H1 (cell line): ENCODE data around the gene ALOX15. TPM values are rescaled to one million over a fixed set of nuclear protein-coding genes. Genes with fewer than 3 reads are reported as not detected.

Source experiments
- CTCF ChIA-PET: fragments of 300-600 bp; sonication (Branson Sonifier 250); formaldehyde crosslinking; loops from one replicate; lab custom pipeline; 2021; ENCODE audit not compliant: partially characterized antibody; lab: Charles Lee
- POLR2A ChIA-PET: fragments of 300-600 bp; sonication (Branson Sonifier 250); formaldehyde crosslinking; loops from one replicate; lab custom pipeline; 2021; ENCODE audit warnings: inconsistent platforms; ENCODE audit not compliant: partially characterized antibody; lab: Charles Lee
- DNase-seq, 2 experiments: peaks; one replicate each; pipeline versions ENCODE4 v3.0.0 to v3.0.0-alpha.2; 2010 to 2022; ENCODE audit warnings: low spot score in 2 of 2, low read depth in 1 of 2, mixed read lengths in 1 of 2
- FAIRE-seq: peaks from 2 replicates; lab custom pipeline; 2011; peaks lifted over from hg19 to GRCh38; lab: Jason Lieb, UNC
- H2AFZ ChIP-seq: 2 replicates; pipeline ENCODE4 v1.8.1; 2012; ENCODE audit warnings: low read length, inconsistent platforms
- H2AK5ac ChIP-seq: 2 replicates; pipeline ENCODE4 v1.6.1; 2013; ENCODE audit warnings: low read depth, low read length
- H2BK120ac ChIP-seq: replicated peaks from 2 replicates; pipeline ENCODE3; 2013; ENCODE audit warnings: low read depth, low read length, inconsistent platforms
- H2BK12ac ChIP-seq: 2 replicates; pipeline ENCODE4 v1.6.1; 2013; ENCODE audit warnings: low read depth, low read length
- H2BK15ac ChIP-seq: 2 replicates; pipeline ENCODE4 v1.6.1; 2013; ENCODE audit warnings: low read length
- H2BK20ac ChIP-seq: 2 replicates; pipeline ENCODE4 v1.6.1; 2013; ENCODE audit warnings: low read length
- H2BK5ac ChIP-seq: 2 replicates; pipeline ENCODE4 v1.6.1; 2013; ENCODE audit warnings: low read depth, low read length
- H3K14ac ChIP-seq: 2 replicates; pipeline ENCODE4 v1.6.1; 2013; ENCODE audit warnings: inconsistent platforms; ENCODE audit not compliant: insufficient read length
- H3K18ac ChIP-seq: 2 replicates; pipeline ENCODE4 v1.6.1; 2013; ENCODE audit warnings: low read length; ENCODE audit errors: extremely low read depth
- H3K23ac ChIP-seq: 2 replicates; pipeline ENCODE4 v1.6.1; 2013; ENCODE audit warnings: inconsistent platforms; ENCODE audit not compliant: insufficient read length
- H3K23me2 ChIP-seq: 2 replicates; pipeline ENCODE4 v1.6.1; 2013; ENCODE audit warnings: low read depth, low read length
- H3K27ac ChIP-seq: 2 replicates; pipeline ENCODE4 v1.6.1; 2011; ENCODE audit warnings: low read depth, low read length, inconsistent platforms
- H3K27me3 ChIP-seq, 4 experiments: replicated peaks in 1 of 4; 1 replicate in 1 of 4; 2 replicates in 3 of 4; pipeline versions ENCODE4 v1.6.1 to v1.8.1; 2011 to 2013; ENCODE audit warnings: low read length in 3 of 4, mild to moderate bottlenecking in 3 of 4, inconsistent platforms in 2 of 4, mixed read lengths in 2 of 4, moderate library complexity in 1 of 4; ENCODE audit not compliant: control insufficient read depth in 3 of 4, insufficient read depth in 3 of 4; ENCODE audit errors: extremely low read depth in 1 of 4
- H3K36me3 ChIP-seq, 4 experiments: 2 replicates each; pipeline versions ENCODE4 v1.6.1 to v1.8.1; 2011 to 2013; ENCODE audit warnings: mild to moderate bottlenecking in 4 of 4, low read length in 3 of 4, moderate library complexity in 2 of 4, control low read depth in 1 of 4, inconsistent platforms in 1 of 4; ENCODE audit not compliant: insufficient read depth in 4 of 4, control insufficient read depth in 2 of 4
- H3K4ac ChIP-seq: replicated peaks from 2 replicates; pipeline ENCODE3; 2013; ENCODE audit warnings: low read length, low read depth, mixed read lengths, inconsistent platforms; ENCODE audit not compliant: insufficient read length
- H3K4me1 ChIP-seq, 4 experiments: replicated peaks in 1 of 4; 1 replicate in 1 of 4; 2 replicates in 3 of 4; pipeline versions ENCODE4 v1.6.1 to v1.8.1; 2011 to 2013; ENCODE audit warnings: low read length in 3 of 4, inconsistent platforms in 2 of 4, mixed read lengths in 1 of 4; ENCODE audit not compliant: insufficient read depth in 4 of 4, control insufficient read depth in 3 of 4
- H3K4me2 ChIP-seq, 2 experiments: 2 replicates each; pipeline versions ENCODE4 v1.6.1 to v1.8.1; 2011 to 2013; ENCODE audit warnings: low read depth in 2 of 2, low read length in 2 of 2, control low read depth in 1 of 2, inconsistent platforms in 1 of 2, mild to moderate bottlenecking in 1 of 2; ENCODE audit not compliant: insufficient read depth in 1 of 2
- H3K4me3 ChIP-seq, 4 experiments: fragments of 200-600, 300-600 bp in 1 of 4; sonication (generic), shearing (Covaris generic), sonication (Bioruptor Twin) in 1 of 4; 2 replicates each; pipeline versions ENCODE4 v1.5.1 to v1.8.1; 2011 to 2016; ENCODE audit warnings: low read length in 4 of 4, low read depth in 3 of 4, control low read depth in 2 of 4, inconsistent platforms in 2 of 4, mild to moderate bottlenecking in 2 of 4, mixed read lengths in 1 of 4, moderate library complexity in 1 of 4; ENCODE audit not compliant: insufficient read depth in 2 of 4; ENCODE audit errors: extremely low read depth in 1 of 4
- H3K56ac ChIP-seq: replicated peaks from 2 replicates; pipeline ENCODE3; 2013; ENCODE audit warnings: low read depth, mild to moderate bottlenecking, mixed read lengths, low read length, inconsistent platforms; ENCODE audit not compliant: insufficient read length
- H3K79me1 ChIP-seq: 2 replicates; pipeline ENCODE4 v1.6.1; 2013; ENCODE audit warnings: low read depth, low read length, control low read depth
- H3K79me2 ChIP-seq, 2 experiments: 2 replicates each; pipeline versions ENCODE4 v1.6.1 to v1.8.1; 2012 to 2013; ENCODE audit warnings: low read length in 2 of 2, mild to moderate bottlenecking in 2 of 2, inconsistent platforms in 1 of 2; ENCODE audit not compliant: insufficient read depth in 2 of 2, control insufficient read depth in 1 of 2
- H3K9ac ChIP-seq, 4 experiments: replicated peaks in 1 of 4; 1 replicate in 1 of 4; 2 replicates in 3 of 4; pipeline versions ENCODE4 v1.6.1 to v1.8.1; 2011 to 2013; ENCODE audit warnings: low read depth in 3 of 4, low read length in 3 of 4, control low read depth in 2 of 4, mild to moderate bottlenecking in 2 of 4, moderate library complexity in 2 of 4, inconsistent platforms in 1 of 4; ENCODE audit errors: extremely low read depth in 1 of 4
- H3K9me3 ChIP-seq, 2 experiments: 2 replicates each; pipeline versions ENCODE4 v1.6.1 to v1.8.1; 2012 to 2013; ENCODE audit warnings: mild to moderate bottlenecking in 2 of 2, moderate library complexity in 2 of 2, control low read depth in 1 of 2, inconsistent platforms in 1 of 2, low read depth in 1 of 2, low read length in 1 of 2, mixed read lengths in 1 of 2; ENCODE audit not compliant: insufficient read depth in 2 of 2
- H4K20me1 ChIP-seq, 2 experiments: replicated peaks in 1 of 2; 2 replicates each; pipeline versions ENCODE3 to v1.8.1; 2011 to 2013; ENCODE audit warnings: inconsistent platforms in 2 of 2, low read length in 2 of 2, mild to moderate bottlenecking in 1 of 2; ENCODE audit not compliant: insufficient read depth in 2 of 2, control insufficient read depth in 1 of 2
- H4K5ac ChIP-seq: 2 replicates; pipeline ENCODE4 v1.6.1; 2013; ENCODE audit warnings: low read length, low read depth, mixed read lengths, inconsistent platforms; ENCODE audit not compliant: insufficient read length
- H4K8ac ChIP-seq: 2 replicates; pipeline ENCODE4 v1.8.0; 2013; ENCODE audit warnings: mild to moderate bottlenecking, moderate library complexity, low read length, inconsistent platforms; ENCODE audit not compliant: insufficient read depth; ENCODE audit errors: extremely low read depth
- H4K91ac ChIP-seq: replicated peaks from 2 replicates; pipeline ENCODE3; 2013; ENCODE audit warnings: low read length, mixed read lengths, inconsistent platforms; ENCODE audit not compliant: insufficient read length
- BACH1 ChIP-seq: IDR thresholded peaks from 2 replicates; pipeline ENCODE4 v1.6.1; 2012; ENCODE audit warnings: low read length, improper control_type of control experiment
- CBX8 ChIP-seq: fragments of 300-800, 300-1000 bp; sonication (generic); IDR thresholded peaks from 2 replicates; pipeline ENCODE4 v1.7.1; 2016; ENCODE audit warnings: low read depth, low read length, borderline replicate concordance
- CREB1 ChIP-seq: IDR thresholded peaks from 2 replicates; pipeline ENCODE4 v1.6.1; 2012; ENCODE audit warnings: inconsistent platforms
- FOSL1 ChIP-seq: IDR thresholded peaks from 2 replicates; pipeline ENCODE4 v1.6.1; 2011; ENCODE audit warnings: mild to moderate bottlenecking, low read depth, low read length, moderate library complexity; ENCODE audit not compliant: insufficient read depth
- KDM4A ChIP-seq: IDR thresholded peaks from one replicate; pipeline ENCODE4 v1.7.1; 2012; ENCODE audit warnings: low read depth, mild to moderate bottlenecking, moderate library complexity, low read length, inconsistent platforms; ENCODE audit not compliant: severe bottlenecking
- KDM5A ChIP-seq: fragments of 200-600 bp; IDR thresholded peaks from 2 replicates; pipeline ENCODE4 v1.7.1; 2012; ENCODE audit warnings: mild to moderate bottlenecking, low read length, inconsistent platforms, mixed read lengths
- NANOG ChIP-seq: IDR thresholded peaks from 2 replicates; pipeline ENCODE4 v1.6.1; 2011; ENCODE audit warnings: low read length, low read depth, mild to moderate bottlenecking, inconsistent platforms; ENCODE audit not compliant: insufficient read depth, poor library complexity, severe bottlenecking
- NRF1 ChIP-seq: IDR thresholded peaks from 2 replicates; pipeline ENCODE4 v1.6.1; 2011; ENCODE audit warnings: mild to moderate bottlenecking, low read depth, low read length, improper control_type of control experiment
- RNF2 ChIP-seq: fragments of 200-900, 300-1000 bp; sonication (generic); IDR thresholded peaks from 2 replicates; pipeline ENCODE4 v1.7.1; 2016; ENCODE audit warnings: borderline replicate concordance, low read depth, mild to moderate bottlenecking, antibody characterized with exemption, low read length; ENCODE audit not compliant: poor library complexity, severe bottlenecking; ENCODE audit errors: missing control alignments
- RXRA ChIP-seq: IDR thresholded peaks from 2 replicates; pipeline ENCODE4 v1.6.1; 2011; ENCODE audit warnings: low read depth, mild to moderate bottlenecking, low read length, moderate library complexity; ENCODE audit not compliant: insufficient read depth
- SIX5 ChIP-seq: IDR thresholded peaks from 2 replicates; pipeline ENCODE4 v1.6.1; 2011; ENCODE audit warnings: mild to moderate bottlenecking, low read depth, low read length
- SP4 ChIP-seq: IDR thresholded peaks from 2 replicates; pipeline ENCODE4 v1.6.1; 2012; ENCODE audit warnings: low read length, inconsistent platforms
- WGBS, 2 experiments: shearing (Covaris generic) in 1 of 2; methylation state at CpG; one replicate each; pipeline versions ENCODE4 v1.1.6 to v1.1.7; 2013 to 2015; ENCODE audit warnings: low lambda C conversion rate in 2 of 2, mixed read lengths in 2 of 2, inconsistent platforms in 1 of 2, low coverage in 1 of 2, missing lambda C conversion rate in 1 of 2; ENCODE audit not compliant: insufficient replicate concordance in 2 of 2, insufficient coverage in 1 of 2, insufficient read length in 1 of 2; ENCODE audit errors: extremely low coverage in 1 of 2, missing lambda C conversion rate in 1 of 2; 5-methylcytosine and 5-hydroxymethylcytosine counted together
- polyA plus RNA-seq, 7 experiments: library from polyadenylated mRNA; depleted of rRNA in 3 of 7; stranded (reverse) in 5 of 7; unstranded in 2 of 7; fragments of >200 nt in 5 of 7; fragments of 200-250 nt in 2 of 7; gene quantifications; 1 replicate in 5 of 7; 2 replicates in 1 of 7; 4 replicates in 1 of 7; pipeline versions ENCODE4 v1.2.1 to v1.2.3, GENCODE V29; 2011 to 2013; ENCODE audit warnings: missing spikeins in 2 of 7, mixed read lengths in 2 of 7
- total RNA-seq: library from RNA; stranded (reverse); fragmentation: NEBNext Ultra II Directional; extraction: Animal tissue kit (Norgen Biotek cat#: 25700); gene quantifications from 2 replicates; pipeline ENCODE4 v1.2.1, GENCODE V29; 2021
- TF ChIP-seq, protein P1 (sequence below): IDR thresholded peaks from 2 replicates; pipeline ENCODE4 v1.6.1; 2011; ENCODE audit warnings: low read length, improper control_type of control experiment

Gene ALOX15
- total and polyA plus RNA-seq, 2 of the 8 experiments (the other 6 are each of a cell fraction or from before 2014, with no cell fraction given) = 1.5 to 1.7 TPM

DNA sequence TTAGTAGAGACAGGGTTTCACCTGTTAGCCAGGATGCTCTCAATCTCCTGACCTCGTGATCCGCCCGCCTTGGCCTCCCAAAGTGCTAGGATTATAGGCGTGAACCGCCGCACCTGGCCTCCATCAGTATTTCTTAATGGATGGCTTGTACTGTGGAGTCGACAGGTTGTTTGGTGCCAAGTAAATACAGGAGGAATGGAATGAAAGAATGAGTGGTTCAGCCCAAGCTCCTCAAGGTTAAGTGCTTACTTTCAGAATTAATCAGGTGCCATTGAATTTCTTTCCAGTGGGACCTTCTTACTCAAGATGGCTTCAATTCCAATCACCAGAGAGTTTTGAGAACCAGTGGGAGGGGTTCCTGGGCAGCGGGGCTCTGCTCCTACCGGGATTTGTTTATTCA is 25.0 kb downstream of the ALOX15 start:
- H2AFZ ChIP-seq = no peak overlapping the region
- no peak overlapping the region for H2BK5ac ChIP-seq
- no peak overlapping the region for H3K27ac ChIP-seq
- H3K18ac ChIP-seq = no peak overlapping the region
- no peaks in the 10 kb centered on the region for H3K79me2 ChIP-seq
- no peaks in the 10 kb centered on the region for H3K36me3 ChIP-seq
- DNase-seq (no peak), FAIRE-seq (no peak)
- no peaks in the 10 kb centered on the region for H3K79me1 ChIP-seq
- H4K8ac ChIP-seq = no peak overlapping the region
- H3K4ac ChIP-seq = no peak overlapping the region
- ChIA-PET POLR2A (interaction anchor here (0.7 to 1.6 kb wide), 3 partner anchors 9 to 80 kb away, joined by 3 to 5 read pairs (median 3); no protein-coding TSS in a partner anchor), CTCF (interaction anchor here (0.6 to 3.7 kb wide), 13 partner anchors 9 to 480 kb away, joined by 3 to 24 read pairs (median 4); partner anchors contain the start of gene GGT6)
- H2BK15ac ChIP-seq = no peak overlapping the region
- H3K9me3 ChIP-seq = no peaks in the 10 kb centered on the region
- H3K23me2 ChIP-seq = no peaks in the 10 kb centered on the region; the same call in 1 of the 2 replicates
- no peak overlapping the region for H3K56ac ChIP-seq
- H3K23ac ChIP-seq = no peak overlapping the region
- H4K5ac ChIP-seq = no peak overlapping the region
- H3K4me3 ChIP-seq = no peak overlapping the region
- WGBS, 2 experiments = 91% methylated on average over 9 of the region's 9 CpGs; no CpG with 5 or more reads in 1 of the 2 experiments
- no peak overlapping the region for H2AK5ac ChIP-seq
- no peak overlapping the region for H3K14ac ChIP-seq
- no peak overlapping the region for H2BK20ac ChIP-seq
- no peak overlapping the region for H2BK12ac ChIP-seq
- H3K27me3 ChIP-seq = 0 out of 7 replicates have a peak, but pooled peaks cover 0 to 2% (median 0%) of the 10 kb centered on the region in 4 experiments
- H4K91ac ChIP-seq = no peak overlapping the region
- no peak overlapping the region for H3K4me2 ChIP-seq
- H2BK120ac ChIP-seq = no peak overlapping the region
- H3K4me1 ChIP-seq = peaks cover 0 to 6% (median 0%) of the 10 kb centered on the region in 4 experiments; a peak in 2 of 7 replicates
- no peak overlapping the region for H3K9ac ChIP-seq
- H4K20me1 ChIP-seq = no peaks in the 10 kb centered on the region
- TF ChIP-seq KDM5A (no peak), SIX5 (no peak), FOSL1 (no peak), NRF1 (no peak), KDM4A (no peak), BACH1 (no peak), NANOG (no peak), CBX8 (no peak), SP4 (no peak), RXRA (no peak), RNF2 (no peak), CREB1 (no peak)
- TF ChIP-seq, protein P1, sequence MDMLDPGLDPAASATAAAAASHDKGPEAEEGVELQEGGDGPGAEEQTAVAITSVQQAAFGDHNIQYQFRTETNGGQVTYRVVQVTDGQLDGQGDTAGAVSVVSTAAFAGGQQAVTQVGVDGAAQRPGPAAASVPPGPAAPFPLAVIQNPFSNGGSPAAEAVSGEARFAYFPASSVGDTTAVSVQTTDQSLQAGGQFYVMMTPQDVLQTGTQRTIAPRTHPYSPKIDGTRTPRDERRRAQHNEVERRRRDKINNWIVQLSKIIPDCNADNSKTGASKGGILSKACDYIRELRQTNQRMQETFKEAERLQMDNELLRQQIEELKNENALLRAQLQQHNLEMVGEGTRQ = no peak
